Astrocyte of the spinal cord (primary cell): ENCODE measurements around the gene ITGB6.

ENCODE experiments used
- DNase-seq: peaks from one replicate; pipeline ENCODE4 v3.0.0; 2011; ENCODE audit warnings: low read depth, low spot score
- H3K4me3 ChIP-seq: 2 replicates; pipeline ENCODE4 v1.5.1; 2011; ENCODE audit warnings: low read depth, mild to moderate bottlenecking, low read length, moderate library complexity
- in situ Hi-C: cut with HindIII; loops from 2 replicates; pipeline ENCODE4 v1.10.0; 2017; ENCODE audit warnings: low sequenced_read_pairs
- TF ChIP-seq, protein P1 (sequence below): IDR thresholded peaks from 2 replicates; pipeline ENCODE4 v1.5.1; 2012; ENCODE audit warnings: low read depth, mild to moderate bottlenecking, low read length, inconsistent platforms

Gene ITGB6

DNA sequence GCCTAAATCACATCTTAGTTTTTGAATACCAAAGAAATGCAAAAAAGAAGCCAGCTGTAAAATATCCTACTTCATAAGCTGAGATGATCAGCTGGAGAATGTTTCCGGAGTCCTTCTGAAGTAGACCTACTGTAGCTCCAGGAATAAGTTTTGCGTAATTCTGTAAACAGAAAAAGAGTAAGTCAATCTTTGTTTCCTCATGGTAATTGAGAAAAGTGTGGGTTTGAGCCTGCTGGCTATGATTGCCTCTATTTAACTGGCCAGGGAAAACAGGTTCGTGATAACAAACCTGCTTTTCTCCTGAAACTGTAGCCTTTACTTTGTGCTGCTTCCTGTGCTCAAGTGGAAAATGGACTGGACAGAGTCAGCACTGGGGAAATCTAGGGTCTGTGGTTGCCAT lies 58.2 kb downstream of the ITGB6 start:
- in situ Hi-C loops, result no loop called here
- TF ChIP-seq, protein P1, sequence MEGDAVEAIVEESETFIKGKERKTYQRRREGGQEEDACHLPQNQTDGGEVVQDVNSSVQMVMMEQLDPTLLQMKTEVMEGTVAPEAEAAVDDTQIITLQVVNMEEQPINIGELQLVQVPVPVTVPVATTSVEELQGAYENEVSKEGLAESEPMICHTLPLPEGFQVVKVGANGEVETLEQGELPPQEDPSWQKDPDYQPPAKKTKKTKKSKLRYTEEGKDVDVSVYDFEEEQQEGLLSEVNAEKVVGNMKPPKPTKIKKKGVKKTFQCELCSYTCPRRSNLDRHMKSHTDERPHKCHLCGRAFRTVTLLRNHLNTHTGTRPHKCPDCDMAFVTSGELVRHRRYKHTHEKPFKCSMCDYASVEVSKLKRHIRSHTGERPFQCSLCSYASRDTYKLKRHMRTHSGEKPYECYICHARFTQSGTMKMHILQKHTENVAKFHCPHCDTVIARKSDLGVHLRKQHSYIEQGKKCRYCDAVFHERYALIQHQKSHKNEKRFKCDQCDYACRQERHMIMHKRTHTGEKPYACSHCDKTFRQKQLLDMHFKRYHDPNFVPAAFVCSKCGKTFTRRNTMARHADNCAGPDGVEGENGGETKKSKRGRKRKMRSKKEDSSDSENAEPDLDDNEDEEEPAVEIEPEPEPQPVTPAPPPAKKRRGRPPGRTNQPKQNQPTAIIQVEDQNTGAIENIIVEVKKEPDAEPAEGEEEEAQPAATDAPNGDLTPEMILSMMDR, result no peak
- DNase-seq, result no peak
- no peak overlapping the region for H3K4me3 ChIP-seq

DNA sequence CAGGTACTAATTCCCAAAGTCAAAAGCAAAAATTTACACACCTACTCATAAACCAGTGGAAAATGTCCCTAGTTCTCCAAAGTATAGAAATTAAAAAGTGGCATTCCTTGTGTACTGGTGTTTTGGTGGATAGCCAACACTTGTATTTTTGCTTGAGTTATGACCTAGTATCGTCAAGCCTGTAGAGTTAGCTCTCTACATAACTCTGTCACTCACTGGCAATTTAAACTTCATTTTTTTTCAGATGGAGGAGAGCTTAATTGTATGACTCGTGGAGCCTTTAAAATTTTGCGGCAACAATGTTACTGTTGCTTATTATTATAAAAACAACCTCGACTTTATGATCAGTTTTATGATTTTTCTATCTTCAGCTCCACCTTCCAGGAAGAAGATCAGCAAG lies 58.7 kb downstream of the ITGB6 start:
- in situ Hi-C loops, result no loop called here
- TF ChIP-seq, protein P1, result no peak
- no peak for DNase-seq
- no peak overlapping the region for H3K4me3 ChIP-seq

DNA sequence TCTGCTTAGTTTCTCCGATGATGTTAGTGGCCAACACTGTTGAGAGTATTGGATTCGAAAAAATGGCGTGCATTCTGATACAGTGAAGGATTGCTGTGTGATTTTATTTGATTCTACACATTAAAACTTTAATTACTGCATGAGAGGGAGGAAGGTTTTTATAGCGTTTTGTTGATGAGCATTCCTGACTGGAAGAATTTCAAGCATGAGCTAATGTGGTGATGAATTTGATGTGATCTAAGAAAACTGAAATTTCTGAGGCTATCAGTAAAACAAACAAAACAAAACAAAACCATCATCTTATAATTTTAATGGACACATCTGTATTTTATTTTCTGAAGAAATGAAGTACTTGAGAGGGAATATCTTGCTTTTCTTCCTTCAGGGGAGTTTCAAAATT lies 59.6 kb downstream of the ITGB6 start:
- H3K4me3 ChIP-seq, result no peak overlapping the region
- in situ Hi-C loops, result no loop called here
- TF ChIP-seq, protein P1, result no peak
- DNase-seq, result no peak

DNA sequence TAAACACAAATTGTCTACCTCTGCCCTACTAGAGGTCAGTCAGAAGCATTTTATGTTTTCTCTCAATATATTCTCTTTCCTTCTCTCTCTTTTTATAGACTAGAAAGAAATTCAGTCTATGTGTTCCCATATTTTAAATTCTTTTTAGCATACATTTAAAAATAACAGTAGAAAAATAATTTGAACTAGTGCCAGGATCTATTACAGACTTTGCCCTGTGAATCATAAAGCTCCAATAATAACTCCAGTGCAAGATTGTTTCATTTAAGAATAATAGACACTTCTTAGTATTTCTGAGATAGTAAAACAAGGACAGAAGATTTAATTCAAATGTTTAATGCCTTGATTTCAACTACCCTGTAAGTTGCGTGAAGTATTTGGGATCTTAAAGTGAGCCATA lies 60.1 kb downstream of the ITGB6 start:
- TF ChIP-seq, protein P1, result no peak
- no peak overlapping the region for H3K4me3 ChIP-seq
- in situ Hi-C loops, result no loop called here

DNA sequence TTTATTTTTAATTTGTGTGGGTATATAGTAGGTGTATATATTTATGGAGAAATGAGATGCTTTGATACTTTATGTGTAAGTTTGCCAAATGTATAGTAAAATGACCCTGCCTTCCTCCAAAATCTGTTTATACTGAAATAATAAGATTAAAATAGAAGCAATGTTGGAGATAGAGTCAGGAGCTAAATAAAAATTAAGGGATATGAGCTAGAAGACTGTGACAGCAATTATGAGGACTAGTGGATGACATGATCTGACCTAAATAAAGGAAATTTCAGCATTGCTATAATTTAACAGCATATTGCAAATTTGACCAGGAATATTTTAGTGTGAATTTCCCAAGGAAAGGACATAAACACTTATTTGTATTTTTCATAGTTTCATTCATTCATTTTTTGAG lies 60.7 kb downstream of the ITGB6 start:
- TF ChIP-seq, protein P1, result no peak
- in situ Hi-C loops, result no loop called here
- no peak overlapping the region for H3K4me3 ChIP-seq
- no peak for DNase-seq

More for the DNA sequence above, 60.1 kb downstream of the ITGB6 start:
- DNase-seq, result peak; percentile 38

DNA sequence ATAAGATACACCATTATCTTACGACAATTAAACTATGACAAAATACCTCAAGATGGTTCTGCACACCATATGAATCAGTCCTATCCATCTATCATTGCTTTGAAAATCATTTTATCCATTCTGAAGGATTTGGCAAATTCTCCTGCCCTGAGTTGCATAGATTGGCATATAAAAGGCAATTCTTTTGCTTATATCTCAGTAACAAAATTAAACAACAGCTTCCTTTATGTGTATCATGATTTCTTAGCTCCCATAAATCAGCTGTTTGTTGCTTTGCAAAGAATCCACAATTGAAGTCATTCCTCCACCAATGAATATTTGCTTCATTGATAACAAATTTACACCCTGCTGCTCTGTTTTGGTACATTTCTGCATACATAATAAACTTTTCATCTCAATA lies 61.7 kb downstream of the ITGB6 start:
- no peak overlapping the region for H3K4me3 ChIP-seq
- in situ Hi-C loops, result no loop called here
- DNase-seq, result no peak
- TF ChIP-seq, protein P1, result no peak

DNA sequence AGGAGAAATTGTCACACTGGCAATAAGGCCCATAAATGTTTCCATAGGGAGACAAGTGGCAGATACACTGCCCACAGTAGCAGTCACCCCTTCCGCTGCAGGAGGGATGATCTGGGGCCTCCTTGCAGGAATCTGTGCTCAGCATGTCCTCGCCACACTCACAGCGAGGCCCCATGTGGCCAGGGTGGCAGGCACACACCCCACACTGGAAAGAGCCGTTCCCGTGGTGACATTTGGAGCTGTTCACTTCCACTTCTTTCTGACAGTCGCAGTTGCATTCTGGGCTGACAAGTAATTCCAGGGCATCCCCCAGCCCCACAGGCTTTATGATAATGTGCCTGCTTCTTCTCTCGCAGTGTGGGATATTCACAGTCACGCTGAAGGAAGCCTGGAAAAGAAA lies 62.6 kb downstream of the ITGB6 start:
- no peak overlapping the region for H3K4me3 ChIP-seq
- TF ChIP-seq, protein P1, result no peak
- in situ Hi-C loops, result no loop called here
- no peak for DNase-seq
